Measurements from ENCODE around the gene ABLIM1. TPM values are rescaled to one million over a fixed set of nuclear protein-coding genes. Genes with fewer than 3 reads are reported as not detected.

ABLIM1 gene
- total and polyA plus RNA-seq, 4 donors: 20.0 to 135 (median 59.9) TPM

DNA sequence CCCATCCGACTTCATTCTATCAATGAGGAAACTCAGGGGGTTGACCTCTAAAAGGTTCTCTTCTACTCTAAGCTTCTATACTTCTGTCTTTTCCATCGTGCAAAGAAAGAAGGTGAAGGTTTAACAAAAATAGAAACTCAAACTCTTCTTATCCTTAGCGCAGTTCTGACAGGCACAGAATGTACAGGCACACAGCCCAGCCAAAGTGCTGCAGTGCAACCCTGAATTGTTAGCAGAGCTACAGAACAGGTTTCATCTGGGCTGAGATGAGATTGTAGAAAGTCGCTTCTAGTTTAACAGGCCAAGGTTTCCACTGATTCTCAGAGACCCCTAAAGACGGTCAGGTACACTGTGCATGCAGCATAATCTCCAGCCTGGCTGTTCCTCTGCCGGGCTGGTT is 174.5 kb downstream of the ABLIM1 start:
- DNase-seq (peak in 1 of 3 donors; percentile 41), ATAC-seq (ENCODE audit: insufficient read depth, low FRiP score) (no peak)
- Histone ChIP-seq H3K27ac (ENCODE audit: low read depth in 1 of 2, low read length in 1 of 2) (peak overlapping the region in 1 of 2 donors; percentile 79), H3K9me3 (ENCODE audit: control insufficient read depth in 4 of 4, insufficient read depth in 3 of 4, low read length in 3 of 4) (no peaks in the 10 kb centered on the region), H3K4me1 (ENCODE audit: control insufficient read depth in 5 of 5, insufficient read depth in 5 of 5, low read length in 5 of 5) (peaks cover 3 to 46% (median 18%) of the 10 kb centered on the region in 5 donors), H3K27me3 (ENCODE audit: control insufficient read depth in 3 of 3, insufficient read depth in 3 of 3, low read length in 2 of 3) (no peaks in the 10 kb centered on the region), H3K36me3 (ENCODE audit: control insufficient read depth in 4 of 4, insufficient read depth in 4 of 4, low read length in 4 of 4) (peaks cover 6 to 27% (median 9%) of the 10 kb centered on the region in 4 donors), H3K9ac (ENCODE audit: insufficient read depth in 1 of 2, low read length in 2 of 2) (no peak overlapping the region), H3K4me3 (no peak overlapping the region)
- WGBS, 2 donors: 83 to 88% methylated on average over 6 of the region's 6 CpGs
- TF ChIP-seq, protein P1, sequence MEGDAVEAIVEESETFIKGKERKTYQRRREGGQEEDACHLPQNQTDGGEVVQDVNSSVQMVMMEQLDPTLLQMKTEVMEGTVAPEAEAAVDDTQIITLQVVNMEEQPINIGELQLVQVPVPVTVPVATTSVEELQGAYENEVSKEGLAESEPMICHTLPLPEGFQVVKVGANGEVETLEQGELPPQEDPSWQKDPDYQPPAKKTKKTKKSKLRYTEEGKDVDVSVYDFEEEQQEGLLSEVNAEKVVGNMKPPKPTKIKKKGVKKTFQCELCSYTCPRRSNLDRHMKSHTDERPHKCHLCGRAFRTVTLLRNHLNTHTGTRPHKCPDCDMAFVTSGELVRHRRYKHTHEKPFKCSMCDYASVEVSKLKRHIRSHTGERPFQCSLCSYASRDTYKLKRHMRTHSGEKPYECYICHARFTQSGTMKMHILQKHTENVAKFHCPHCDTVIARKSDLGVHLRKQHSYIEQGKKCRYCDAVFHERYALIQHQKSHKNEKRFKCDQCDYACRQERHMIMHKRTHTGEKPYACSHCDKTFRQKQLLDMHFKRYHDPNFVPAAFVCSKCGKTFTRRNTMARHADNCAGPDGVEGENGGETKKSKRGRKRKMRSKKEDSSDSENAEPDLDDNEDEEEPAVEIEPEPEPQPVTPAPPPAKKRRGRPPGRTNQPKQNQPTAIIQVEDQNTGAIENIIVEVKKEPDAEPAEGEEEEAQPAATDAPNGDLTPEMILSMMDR (IDR thresholded peaks at IDR 0.05; ENCODE audit: control extremely low read depth, extremely low read depth): no peak

DNA sequence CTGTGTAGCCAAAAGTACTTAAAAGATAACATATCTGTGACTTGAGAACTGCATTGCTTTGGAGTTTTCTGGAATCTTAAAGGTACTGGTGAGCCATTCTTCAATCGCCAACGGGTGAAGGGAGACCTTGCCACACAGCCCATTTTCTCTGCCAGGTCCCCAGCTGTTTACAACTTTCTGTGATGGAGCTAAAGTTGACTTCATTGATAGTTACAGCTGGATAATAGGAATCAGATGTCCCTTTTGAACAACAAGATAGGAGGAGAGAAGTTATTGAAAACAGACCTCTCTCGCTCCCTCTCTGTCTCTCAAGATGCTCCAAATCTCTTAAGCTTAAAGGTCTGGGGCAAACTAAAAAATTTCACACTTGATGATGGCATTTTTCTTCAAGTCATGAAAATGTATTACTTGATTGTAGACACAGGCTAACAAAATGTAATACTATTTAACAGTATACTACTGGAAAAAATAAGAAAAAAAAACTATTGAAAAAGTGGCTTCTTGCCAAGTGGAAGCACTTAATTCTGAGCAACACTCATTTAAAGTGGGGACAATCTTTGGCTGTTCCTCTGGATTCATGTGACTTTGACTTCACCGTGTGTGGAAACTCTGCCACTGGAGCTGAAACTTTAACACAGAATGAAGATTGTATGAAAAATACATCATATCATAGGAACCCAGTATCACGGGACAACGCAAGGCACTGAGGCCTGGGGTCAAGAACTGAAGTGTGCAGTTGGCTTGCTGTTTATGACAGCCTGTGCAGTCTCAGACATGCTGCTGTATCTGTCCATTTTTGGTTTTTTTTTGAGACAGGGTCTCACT is 175.4 kb downstream of the ABLIM1 start:
- Histone ChIP-seq H3K4me1 (ENCODE audit: control insufficient read depth in 5 of 5, insufficient read depth in 5 of 5, low read length in 5 of 5) (peaks cover 3 to 46% (median 18%) of the 10 kb centered on the region in 5 donors), H3K27ac (ENCODE audit: low read depth in 1 of 2, low read length in 1 of 2) (peak overlapping the region in 1 of 2 donors; percentile 82), H3K4me3 (no peak overlapping the region), H3K9ac (ENCODE audit: insufficient read depth in 1 of 2, low read length in 2 of 2) (no peak overlapping the region), H3K27me3 (ENCODE audit: control insufficient read depth in 3 of 3, insufficient read depth in 3 of 3, low read length in 2 of 3) (no peaks in the 10 kb centered on the region), H3K36me3 (ENCODE audit: control insufficient read depth in 4 of 4, insufficient read depth in 4 of 4, low read length in 4 of 4) (peaks cover 6 to 27% (median 10%) of the 10 kb centered on the region in 4 donors), H3K9me3 (ENCODE audit: control insufficient read depth in 4 of 4, insufficient read depth in 3 of 4, low read length in 3 of 4) (no peaks in the 10 kb centered on the region)
- TF ChIP-seq, protein P1 (IDR thresholded peaks at IDR 0.05; ENCODE audit: control extremely low read depth, extremely low read depth): no peak
- DNase-seq: peak; percentile 35 to 92 (median 86)
- ATAC-seq (ENCODE audit: insufficient read depth, low FRiP score): peak; percentile 17
- 70 to 84% methylated on average over 6 of the region's 6 CpGs for WGBS, 2 donors

DNA sequence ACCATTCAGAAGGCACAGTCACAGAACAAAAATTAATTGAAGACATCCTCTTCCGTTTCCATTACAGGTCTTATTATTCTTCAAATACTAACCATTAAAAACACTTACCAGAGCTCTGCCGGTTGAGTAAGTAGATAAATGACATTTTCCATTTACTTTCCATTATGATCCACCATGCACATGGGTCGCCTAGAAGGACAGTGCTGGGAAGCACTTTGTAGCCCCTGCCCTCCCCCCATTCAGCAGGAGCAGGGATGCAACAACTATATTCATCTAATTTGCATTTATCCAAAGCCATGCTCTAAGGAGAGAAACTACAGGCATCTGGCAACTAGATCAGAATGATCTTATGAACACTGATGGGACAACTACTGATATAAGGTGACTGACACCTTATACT is 177.0 kb downstream of the ABLIM1 start:
- DNase-seq (no peak), ATAC-seq (ENCODE audit: insufficient read depth, low FRiP score) (no peak)
- TF ChIP-seq, protein P1 (IDR thresholded peaks at IDR 0.05; ENCODE audit: control extremely low read depth, extremely low read depth): no peak
- Histone ChIP-seq H3K36me3 (ENCODE audit: control insufficient read depth in 4 of 4, insufficient read depth in 4 of 4, low read length in 4 of 4) (peaks cover 5 to 27% (median 6%) of the 10 kb centered on the region in 4 donors), H3K27me3 (ENCODE audit: control insufficient read depth in 3 of 3, insufficient read depth in 3 of 3, low read length in 2 of 3) (no peaks in the 10 kb centered on the region), H3K4me1 (ENCODE audit: control insufficient read depth in 5 of 5, insufficient read depth in 5 of 5, low read length in 5 of 5) (peaks cover 3 to 45% (median 18%) of the 10 kb centered on the region in 5 donors), H3K9ac (ENCODE audit: insufficient read depth in 1 of 2, low read length in 2 of 2) (no peak overlapping the region), H3K9me3 (ENCODE audit: control insufficient read depth in 4 of 4, insufficient read depth in 3 of 4, low read length in 3 of 4) (no peaks in the 10 kb centered on the region), H3K4me3 (no peak overlapping the region), H3K27ac (ENCODE audit: low read depth in 1 of 2, low read length in 1 of 2) (peak overlapping the region in 1 of 2 donors; percentile 77)
- 93 to 96% methylated on average over 3 of the region's 3 CpGs for WGBS, 2 donors
